HepG2 (cell line): ENCODE results near the gene SMIM44. TPM values are rescaled to one million over a fixed set of nuclear protein-coding genes. Genes with fewer than 3 reads are reported as not detected.
A peak's percentile ranks its signal among the peaks of the same experiment; 100 is the strongest.

Source experiments
- CREB1 ChIP-seq, 2 experiments: fragments of 450-650 bp in 1 of 2; IDR thresholded peaks; 2 replicates each; pipeline ENCODE4 v1.6.1; 2016 to 2017; ENCODE audit warnings: control low read depth in 1 of 2, mild to moderate bottlenecking in 1 of 2, missing compliant biosample characterization in 1 of 2, missing genetic modification characterization in 1 of 2
- EP300 ChIP-seq, 3 experiments: sonication (generic) in 1 of 3; formaldehyde crosslinking in 1 of 3; IDR thresholded peaks; 2 replicates each; pipeline versions ENCODE4 v1.5.1 to v1.6.1; 2011 to 2020; ENCODE audit warnings: low read depth in 2 of 3, low read length in 2 of 3, borderline replicate concordance in 1 of 3, improper control_type of control experiment in 1 of 3, mild to moderate bottlenecking in 1 of 3, missing genetic modification reagents in 1 of 3, moderate library complexity in 1 of 3
- HDAC1 ChIP-seq: sonication (generic); formaldehyde crosslinking; IDR thresholded peaks from 2 replicates; pipeline ENCODE4 v1.5.1; 2020; ENCODE audit warnings: mild to moderate bottlenecking, missing genetic modification reagents
- JUNB ChIP-seq: sonication (generic); formaldehyde crosslinking; IDR thresholded peaks from 2 replicates; pipeline ENCODE4 v1.8.0; 2022; ENCODE audit warnings: missing genetic modification reagents, mild to moderate bottlenecking, borderline replicate concordance
- JUND ChIP-seq: sonication (generic); formaldehyde crosslinking; IDR thresholded peaks from 2 replicates; pipeline ENCODE4 v1.8.0; 2022; ENCODE audit warnings: mild to moderate bottlenecking, missing genetic modification reagents
- KDM6A ChIP-seq: IDR thresholded peaks from 2 replicates; pipeline ENCODE4 v1.6.1; 2016; ENCODE audit warnings: low read depth
- MAZ ChIP-seq, 2 experiments: sonication (generic) in 1 of 2; formaldehyde crosslinking in 1 of 2; IDR thresholded peaks; 2 replicates each; pipeline versions ENCODE4 v1.5.0 to v1.6.1; 2012 to 2020; ENCODE audit warnings: low read depth in 2 of 2, mild to moderate bottlenecking in 2 of 2, borderline replicate concordance in 1 of 2, improper control_type of control experiment in 1 of 2, low read length in 1 of 2, missing genetic modification reagents in 1 of 2, moderate library complexity in 1 of 2
- PHB2 ChIP-seq: fragments of 450-650 bp; IDR thresholded peaks from 2 replicates; pipeline ENCODE4 v1.6.1; 2018; ENCODE audit not compliant: partially characterized antibody
- PPARG ChIP-seq: conservative IDR thresholded peaks from 2 replicates; pipeline ENCODE4 v1.6.1; 2016; ENCODE audit warnings: missing biosample characterization, missing genetic modification reagents
- PRDM4 ChIP-seq: sonication (generic); formaldehyde crosslinking; IDR thresholded peaks from 2 replicates; pipeline ENCODE4 v1.9.0; 2021; ENCODE audit warnings: missing genetic modification reagents, borderline replicate concordance
- RFXANK ChIP-seq: IDR thresholded peaks from 2 replicates; pipeline ENCODE4 v1.6.1; 2016
- SP4 ChIP-seq: sonication (generic); formaldehyde crosslinking; IDR thresholded peaks from 2 replicates; pipeline ENCODE4 v1.8.1; 2023; ENCODE audit warnings: mild to moderate bottlenecking, missing genetic modification reagents
- ZFP41 ChIP-seq: sonication (generic); formaldehyde crosslinking; IDR thresholded peaks from 2 replicates; pipeline ENCODE4 v1.4.0; 2020; ENCODE audit warnings: mild to moderate bottlenecking, missing genetic modification reagents, borderline replicate concordance
- ZHX1 ChIP-seq: sonication (generic); formaldehyde crosslinking; IDR thresholded peaks from 2 replicates; pipeline ENCODE4 v1.8.1; 2022; ENCODE audit warnings: low read depth, mild to moderate bottlenecking, missing genetic modification reagents
- polyA plus RNA-seq, 8 experiments: library from polyadenylated mRNA; depleted of rRNA in 3 of 8; stranded (reverse) in 7 of 8; unstranded in 1 of 8; fragments of >200 nt; fragmentation: Illumina TruSeq in 4 of 8; extraction: Trizol in 4 of 8; gene quantifications; 2 replicates each; pipeline versions ENCODE4 v1.2.1 to v1.2.3, GENCODE V29; 2011 to 2016; ENCODE audit warnings: low read depth in 4 of 8, missing spikeins in 1 of 8, mixed read lengths in 1 of 8; ENCODE audit not compliant: insufficient read depth in 1 of 8
- total RNA-seq, 5 experiments: library from RNA; depleted of rRNA; stranded (reverse); fragments of >200 nt; fragmentation: Illumina TruSeq; extraction: Trizol; gene quantifications; 2 replicates each; pipeline ENCODE4 v1.2.3, GENCODE V29; 2016; ENCODE audit warnings: low read depth in 1 of 5
- TF ChIP-seq, protein P1 (sequence below), 2 experiments: fragments of 450-650 bp in 1 of 2; sonication (generic) in 1 of 2; formaldehyde crosslinking; IDR thresholded peaks; 2 replicates each; pipeline versions ENCODE4 v1.5.0 to v1.8.0; 2020 to 2022; ENCODE audit warnings: mild to moderate bottlenecking in 1 of 2, missing genetic modification reagents in 1 of 2
- TF ChIP-seq, protein P2 (sequence below): IDR thresholded peaks from 2 replicates; pipeline ENCODE4 v1.6.1; 2016
- TF ChIP-seq, protein P3 (sequence below): sonication (generic); formaldehyde crosslinking; IDR thresholded peaks from 2 replicates; pipeline ENCODE4 v1.4.0; 2020; ENCODE audit warnings: mild to moderate bottlenecking, low read depth, missing genetic modification reagents

The SMIM44 gene
- total and polyA plus RNA-seq, 2 of the 13 experiments (the other 11 are each of a cell fraction or from before 2014, with no cell fraction given): not detected

DNA sequence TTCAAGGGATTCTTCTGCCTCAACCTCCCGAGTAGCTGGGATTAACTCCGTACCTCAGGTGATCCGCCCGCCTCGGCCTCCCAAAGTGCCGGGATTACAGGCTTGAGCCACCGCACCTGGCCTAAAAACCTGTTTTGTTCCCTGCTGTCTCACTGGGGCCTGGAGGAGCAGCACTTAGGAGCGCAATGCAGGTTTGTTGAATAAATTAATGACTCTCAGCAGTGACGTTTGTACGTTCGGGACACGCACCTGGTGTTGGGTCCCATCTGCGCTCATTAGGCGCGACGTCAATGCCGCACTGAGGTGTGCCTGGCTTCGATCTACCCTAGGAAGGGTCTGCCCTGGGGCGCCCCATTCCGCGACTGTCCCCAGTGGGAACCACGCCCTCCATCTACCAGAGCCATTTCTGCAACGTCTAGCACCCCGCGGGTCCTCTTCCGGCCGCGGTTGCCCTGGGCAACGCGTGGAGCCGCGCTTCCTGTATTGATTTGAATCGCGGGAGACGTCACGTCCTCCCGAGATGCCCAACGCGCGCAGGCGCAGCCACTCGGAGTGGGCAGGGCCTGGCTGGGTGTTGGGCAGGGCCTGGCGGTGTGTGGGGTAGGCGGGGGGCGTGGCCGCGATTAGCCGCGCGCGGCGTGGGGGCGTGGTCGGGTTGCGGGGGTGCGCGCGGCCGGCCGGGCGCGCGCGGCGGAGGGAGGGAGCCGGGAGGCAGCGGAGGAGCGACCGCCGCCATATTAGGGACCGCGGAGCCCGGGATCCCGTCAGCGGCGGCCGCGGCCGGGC is 22.6 kb upstream of the SMIM44 start, which contains the start of gene FZR1 (continued):
- TF ChIP-seq, protein P1, sequence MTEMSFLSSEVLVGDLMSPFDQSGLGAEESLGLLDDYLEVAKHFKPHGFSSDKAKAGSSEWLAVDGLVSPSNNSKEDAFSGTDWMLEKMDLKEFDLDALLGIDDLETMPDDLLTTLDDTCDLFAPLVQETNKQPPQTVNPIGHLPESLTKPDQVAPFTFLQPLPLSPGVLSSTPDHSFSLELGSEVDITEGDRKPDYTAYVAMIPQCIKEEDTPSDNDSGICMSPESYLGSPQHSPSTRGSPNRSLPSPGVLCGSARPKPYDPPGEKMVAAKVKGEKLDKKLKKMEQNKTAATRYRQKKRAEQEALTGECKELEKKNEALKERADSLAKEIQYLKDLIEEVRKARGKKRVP (CRISPR knock-in tag; IDR thresholded peaks at IDR 0.05): 0 out of 4 replicates have a peak, but pooled peaks of 1 of the 2 experiments have one; percentile 21
- TF ChIP-seq EP300 (IDR thresholded peaks at IDR 0.05; ENCODE audit: low read depth in 2 of 2, low read length in 2 of 2) (0 out of 4 replicates have a peak, but pooled peaks of 1 of the 2 experiments have one; percentile 39), EP300 (CRISPR knock-in tag; IDR thresholded peaks at IDR 0.05; ENCODE audit: borderline replicate concordance) (peak; percentile 19; the same call in 1 of the 2 replicates), PPARG (CRISPR knock-in tag) (peak; percentile 61; the same call in 1 of the 2 replicates), JUND (CRISPR knock-in tag) (0 out of 2 replicates have a peak, but pooled peaks have one; percentile 35), ZHX1 (peak; percentile 91), HDAC1 (peak; percentile 92), MAZ (IDR thresholded peaks at IDR 0.05; ENCODE audit: borderline replicate concordance, low read depth, low read length) (peak; percentile 82), MAZ (CRISPR knock-in tag; IDR thresholded peaks at IDR 0.05; ENCODE audit: low read depth) (no peak), RFXANK (CRISPR knock-in tag) (peak; percentile 72; the same call in 1 of the 2 replicates), JUNB (CRISPR knock-in tag) (no peak), PRDM4 (CRISPR knock-in tag) (no peak), PHB2 (no peak), SP4 (CRISPR knock-in tag) (peak; percentile 89), KDM6A (CRISPR knock-in tag) (no peak), CREB1 (IDR thresholded peaks at IDR 0.05) (peak; percentile 91), CREB1 (CRISPR knock-in tag; IDR thresholded peaks at IDR 0.05) (peak; percentile 97), ZFP41 (no peak)
- TF ChIP-seq, protein P2, sequence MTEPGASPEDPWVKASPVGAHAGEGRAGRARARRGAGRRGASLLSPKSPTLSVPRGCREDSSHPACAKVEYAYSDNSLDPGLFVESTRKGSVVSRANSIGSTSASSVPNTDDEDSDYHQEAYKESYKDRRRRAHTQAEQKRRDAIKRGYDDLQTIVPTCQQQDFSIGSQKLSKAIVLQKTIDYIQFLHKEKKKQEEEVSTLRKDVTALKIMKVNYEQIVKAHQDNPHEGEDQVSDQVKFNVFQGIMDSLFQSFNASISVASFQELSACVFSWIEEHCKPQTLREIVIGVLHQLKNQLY (CRISPR knock-in tag): peak; percentile 60; the same call in 1 of the 2 replicates
- TF ChIP-seq, protein P3, sequence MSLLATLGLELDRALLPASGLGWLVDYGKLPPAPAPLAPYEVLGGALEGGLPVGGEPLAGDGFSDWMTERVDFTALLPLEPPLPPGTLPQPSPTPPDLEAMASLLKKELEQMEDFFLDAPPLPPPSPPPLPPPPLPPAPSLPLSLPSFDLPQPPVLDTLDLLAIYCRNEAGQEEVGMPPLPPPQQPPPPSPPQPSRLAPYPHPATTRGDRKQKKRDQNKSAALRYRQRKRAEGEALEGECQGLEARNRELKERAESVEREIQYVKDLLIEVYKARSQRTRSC (CRISPR knock-in tag): no peak
